HG03108 (cell line): ENCODE results near the gene TRAPPC2L.

ENCODE experiments used
- ATAC-seq: cut with Tn5 transposase; IDR thresholded peaks from one replicate; pipeline ENCODE4 v1.9.1; 2021; ENCODE audit warnings: moderate library complexity; ENCODE audit not compliant: unreplicated experiment

Gene TRAPPC2L

GRCh38 chr16:88876942-88877526 is 20.1 kb downstream of the TRAPPC2L start:
- ATAC-seq = no peak

GRCh38 chr16:88877564-88878289 is 20.8 kb downstream of the TRAPPC2L start:
- ATAC-seq = no peak

DNA sequence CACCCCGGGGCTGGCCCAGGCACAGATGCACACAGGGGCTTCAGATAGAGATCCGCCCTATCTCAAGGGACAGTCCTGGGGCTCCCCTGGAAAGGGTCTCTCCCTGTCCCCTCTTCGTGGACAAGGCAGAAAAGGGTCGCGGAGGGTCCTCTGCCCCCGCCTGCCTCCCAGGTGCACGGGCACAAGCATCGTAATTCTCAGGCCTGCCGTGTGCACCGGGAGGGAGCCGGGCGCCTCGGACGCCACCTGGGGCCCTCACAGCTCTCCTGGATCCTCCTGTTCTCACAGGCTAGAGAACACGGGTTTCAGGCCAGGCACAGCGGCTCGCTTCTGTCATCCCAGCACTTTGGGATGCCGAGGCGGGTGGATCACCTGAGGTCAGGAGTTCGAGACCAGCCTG is 21.4 kb downstream of the TRAPPC2L start:
- no peak for ATAC-seq

DNA sequence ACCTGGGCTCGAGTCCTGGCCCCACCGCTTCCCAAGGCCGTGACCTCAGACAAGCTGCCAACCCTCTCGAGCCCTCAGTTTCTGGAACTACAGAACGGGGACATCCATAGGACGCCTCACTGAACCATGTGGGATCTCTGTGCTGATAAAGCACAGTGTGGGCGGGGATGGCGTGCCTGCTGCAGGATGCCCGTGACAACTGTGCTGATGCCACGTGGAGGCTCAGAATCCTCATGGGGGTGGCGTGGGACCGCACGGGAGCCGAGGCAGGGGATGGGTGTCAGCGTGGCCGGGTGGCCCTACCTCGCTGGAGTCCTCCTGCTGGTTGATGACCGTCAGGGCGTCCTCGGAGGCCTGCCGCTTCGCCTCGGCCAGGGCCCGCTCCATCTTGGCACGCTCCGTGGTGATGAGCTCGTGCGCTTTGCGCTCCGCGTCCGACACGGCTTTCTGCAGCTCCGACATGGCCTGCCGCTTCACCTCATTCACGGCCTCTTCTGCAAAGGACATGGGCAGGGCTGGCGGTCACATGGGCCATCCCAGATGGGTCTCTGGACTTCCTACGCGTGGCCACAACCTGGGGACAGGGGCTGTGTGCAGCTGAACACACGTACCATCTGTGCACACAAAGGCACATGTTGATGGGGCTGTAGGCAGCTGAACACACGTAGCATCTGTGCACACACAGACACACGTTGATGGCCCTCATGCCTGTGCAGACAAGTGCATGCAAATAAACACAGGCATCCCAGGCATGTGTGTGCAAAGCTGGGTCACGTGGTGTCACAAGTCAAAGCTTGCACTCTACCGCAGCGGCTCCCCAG is 22.2 kb downstream of the TRAPPC2L start:
- ATAC-seq = no peak

DNA sequence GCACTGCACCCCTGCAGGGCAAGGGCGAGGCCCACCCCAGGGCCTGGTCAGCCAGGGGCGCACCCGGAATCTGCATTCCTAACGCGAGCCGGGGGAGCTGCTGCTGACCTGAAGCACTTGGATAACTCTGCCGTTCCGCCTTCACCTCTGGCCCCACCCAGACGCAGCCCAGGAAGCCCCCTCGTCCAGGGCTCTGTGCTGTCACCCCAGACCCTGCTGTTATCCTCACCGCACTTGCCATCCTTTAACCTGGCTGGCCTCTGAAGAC is 22.8 kb downstream of the TRAPPC2L start:
- no peak for ATAC-seq

GRCh38 chr16:88880226-88881006 is 23.5 kb downstream of the TRAPPC2L start:
- no peak for ATAC-seq

DNA sequence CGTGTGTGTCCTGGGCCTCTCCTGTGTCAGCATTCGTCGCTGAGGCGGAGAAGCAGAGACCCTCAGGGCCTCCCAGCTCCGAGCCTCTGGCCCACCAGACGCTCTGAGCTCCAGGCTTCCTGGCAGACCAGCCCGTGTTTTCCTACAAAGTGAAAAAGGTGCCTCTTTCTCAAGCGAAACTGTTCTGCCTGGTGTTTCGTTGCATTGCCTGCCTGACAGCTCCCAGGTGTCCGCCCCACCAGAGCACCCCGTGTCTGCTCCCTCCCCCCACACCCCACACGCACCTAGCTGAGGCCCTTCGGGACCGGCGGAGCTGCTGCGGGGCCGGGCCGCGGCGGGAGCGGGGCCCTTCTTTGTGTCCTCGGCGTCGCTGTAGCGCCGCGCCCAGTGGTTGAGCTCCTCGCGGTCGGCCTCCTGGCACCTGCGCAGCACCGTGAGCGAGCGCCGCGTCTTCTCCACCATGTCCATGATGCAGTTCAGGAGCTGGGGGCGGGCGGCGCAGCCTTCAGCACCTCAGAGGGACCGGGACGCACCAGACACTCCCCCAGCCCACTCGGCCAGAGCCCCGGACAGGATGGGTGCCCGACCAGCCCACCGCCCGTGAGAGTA is 24.2 kb downstream of the TRAPPC2L start:
- ATAC-seq = no peak

DNA sequence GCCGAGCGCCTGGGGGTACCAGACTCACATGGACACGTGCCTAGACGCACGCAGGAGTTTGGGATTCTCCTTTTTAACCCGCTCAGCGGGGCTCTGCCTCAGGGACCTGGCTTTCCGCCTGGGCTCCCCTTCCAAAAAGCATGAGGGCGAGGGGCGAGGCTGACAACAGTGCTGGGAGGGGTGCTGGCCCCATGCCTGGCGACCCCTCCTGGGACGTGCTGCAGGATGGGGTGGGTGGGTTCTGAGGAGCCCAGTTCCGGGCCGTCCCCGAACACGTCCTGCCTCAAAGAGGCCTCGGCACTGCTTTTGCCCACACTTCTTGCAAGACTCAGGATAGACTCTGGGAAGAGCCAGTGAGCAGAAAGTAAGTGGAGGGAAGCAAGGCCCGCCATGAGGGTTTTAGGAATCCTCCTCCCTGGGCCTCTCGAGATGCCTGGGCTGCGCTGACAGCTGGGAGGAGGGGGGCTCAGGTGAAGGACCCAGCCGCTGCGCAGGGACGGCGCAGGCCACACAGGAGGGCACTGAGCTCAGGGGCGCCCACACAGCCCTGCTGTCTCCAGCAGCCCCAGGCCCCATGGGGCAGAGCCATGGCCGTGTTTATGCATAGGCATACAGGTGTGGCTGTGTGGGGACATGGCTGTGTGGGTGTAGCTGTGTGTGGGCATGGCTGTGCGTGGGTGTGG is 24.9 kb downstream of the TRAPPC2L start:
- ATAC-seq = no peak

- no peak for ATAC-seq
Observed at GRCh38 chr16:88882358-88883030, 25.6 kb downstream of the TRAPPC2L start.

- no peak for ATAC-seq
Observed at GRCh38 chr16:88883117-88883895, 26.4 kb downstream of the TRAPPC2L start.

DNA sequence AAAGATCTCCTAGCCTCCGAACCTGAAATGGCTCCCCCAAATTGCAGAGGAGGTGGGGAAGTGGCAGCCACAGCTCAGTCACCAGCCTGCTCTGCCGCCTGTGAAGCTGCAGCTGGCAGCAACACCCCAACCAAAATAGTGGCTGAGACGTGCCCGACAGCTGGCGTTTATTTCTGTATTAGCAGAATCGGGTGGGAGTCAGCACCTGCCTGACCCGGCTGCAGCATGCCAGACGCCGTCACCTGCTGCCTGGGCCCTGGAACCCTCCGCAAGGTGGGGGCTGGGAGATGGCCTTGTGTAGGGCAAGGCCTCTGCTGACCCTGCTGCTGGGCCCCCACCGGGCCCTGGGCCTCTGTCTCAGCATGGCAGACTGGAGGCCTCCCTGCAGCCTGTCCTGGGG is 27.0 kb downstream of the TRAPPC2L start:
- no peak for ATAC-seq

- no peak for ATAC-seq
Observed at GRCh38 chr16:88884569-88885271, 27.8 kb downstream of the TRAPPC2L start.

GRCh38 chr16:88885693-88886280 is 28.9 kb downstream of the TRAPPC2L start:
- ATAC-seq = no peak

GRCh38 chr16:88886420-88886844 is 29.5 kb downstream of the TRAPPC2L start:
- no peak for ATAC-seq

- no peak for ATAC-seq
Observed at GRCh38 chr16:88886845-88887521, 30.1 kb downstream of the TRAPPC2L start.

DNA sequence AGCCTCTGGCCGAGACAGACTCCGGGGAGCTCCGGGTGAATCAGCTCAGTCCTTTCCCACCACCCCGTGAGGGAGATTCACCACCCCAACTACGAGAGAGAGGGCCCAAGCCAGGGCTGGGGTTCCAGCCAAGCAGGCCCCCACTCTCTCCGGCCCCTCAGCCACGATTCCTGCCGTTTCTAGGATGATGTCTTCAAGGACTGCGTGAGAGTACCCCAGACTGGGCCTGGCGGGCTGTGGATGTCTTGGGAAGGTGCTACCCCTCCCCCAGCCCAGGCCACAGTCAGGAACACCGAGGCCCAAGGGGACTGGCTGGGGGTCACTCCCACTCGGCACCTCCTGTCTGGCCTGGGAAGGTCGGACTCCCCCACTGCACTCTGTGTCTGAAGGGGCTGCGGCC is 31.1 kb downstream of the TRAPPC2L start:
- no peak for ATAC-seq
